Hepatocyte (in vitro differentiated cells): ENCODE results near the gene UBALD2.

Source experiments
- CTCF ChIP-seq: fragments of 200-600 bp; sonication (generic); IDR thresholded peaks from 2 replicates; pipeline ENCODE4 v1.5.1; 2016; ENCODE audit warnings: antibody characterized with exemption, mild to moderate bottlenecking; ENCODE audit not compliant: poor library complexity
- EZH2 ChIP-seq: fragments of 200-600 bp; sonication (generic); IDR thresholded peaks from 2 replicates; pipeline ENCODE4 v1.6.1; 2016; ENCODE audit warnings: antibody characterized with exemption, mild to moderate bottlenecking, borderline replicate concordance
- EZH2phosphoT487 ChIP-seq: fragments of 200-600 bp; sonication (generic); IDR thresholded peaks from one replicate; pipeline ENCODE4 v1.6.1; 2018; ENCODE audit warnings: antibody characterized with exemption, mild to moderate bottlenecking, low read depth, moderate library complexity; ENCODE audit not compliant: unreplicated experiment, severe bottlenecking

DNA sequence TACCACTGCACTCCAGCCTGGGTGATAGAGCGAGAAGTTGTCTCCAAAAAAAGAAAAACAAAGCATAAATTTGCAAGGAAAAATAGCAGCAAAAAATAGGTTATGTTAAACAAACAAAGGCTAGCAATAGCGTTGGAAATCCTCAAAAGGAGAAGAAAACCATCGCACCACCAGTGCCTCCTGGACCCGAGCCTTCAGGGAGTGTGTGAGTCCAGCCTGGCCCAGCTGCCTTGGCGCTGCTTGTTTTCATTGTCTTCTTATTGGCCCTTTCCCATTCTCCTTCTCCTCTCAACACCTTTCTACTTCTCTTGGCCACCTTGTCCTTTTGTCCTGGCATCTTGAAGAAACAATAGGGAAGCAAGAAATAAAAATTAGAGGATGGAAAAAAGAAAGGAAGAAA lies 4.5 kb upstream of the UBALD2 start:
- TF ChIP-seq CTCF (no peak), EZH2 (no peak), EZH2phosphoT487 (no peak)
